HG02588 (cell line): ENCODE results near the gene IL17B.

ENCODE experiments used
- ATAC-seq: cut with Tn5 transposase; IDR thresholded peaks from one replicate; pipeline ENCODE4 v1.9.1; 2021; ENCODE audit warnings: mild to moderate bottlenecking, moderate library complexity; ENCODE audit not compliant: unreplicated experiment

IL17B gene

GRCh38 chr5:149380466-149381121, 1.5 kb upstream of the IL17B start:
- no peak for ATAC-seq

- no peak for ATAC-seq
These were observed 804 bp upstream of the IL17B start for GRCh38 chr5:149379818-149380374.

GRCh38 chr5:149378241-149378820, 761 bp downstream of the IL17B start:
- ATAC-seq = no peak

GRCh38 chr5:149376711-149377447, 2.2 kb downstream of the IL17B start:
- no peak for ATAC-seq

- no peak for ATAC-seq
These were observed 3.0 kb downstream of the IL17B start for GRCh38 chr5:149376104-149376503.

- no peak for ATAC-seq
These were observed 3.7 kb downstream of the IL17B start for GRCh38 chr5:149375434-149375833.

- ATAC-seq = no peak
These were observed 4.3 kb downstream of the IL17B start for GRCh38 chr5:149374801-149375200.

GRCh38 chr5:149374303-149374702, 4.8 kb downstream of the IL17B start:
- ATAC-seq = no peak

- ATAC-seq = no peak
These were observed 6.2 kb downstream of the IL17B start for GRCh38 chr5:149372932-149373331.

- no peak for ATAC-seq
These were observed 6.9 kb downstream of the IL17B start for GRCh38 chr5:149372076-149372795.

- peak; percentile 68 for ATAC-seq
These were observed 7.7 kb downstream of the IL17B start for GRCh38 chr5:149371296-149371962.

GRCh38 chr5:149370878-149371277, 8.2 kb downstream of the IL17B start:
- ATAC-seq = no peak

- ATAC-seq = no peak
These were observed 11.0 kb downstream of the IL17B start for GRCh38 chr5:149367972-149368645.

GRCh38 chr5:149367249-149367971, 11.7 kb downstream of the IL17B start:
- ATAC-seq = peak; percentile 78

- ATAC-seq = no peak
These were observed 12.8 kb downstream of the IL17B start for GRCh38 chr5:149366169-149366729.

GRCh38 chr5:149365418-149365817, 13.7 kb downstream of the IL17B start:
- no peak for ATAC-seq

GRCh38 chr5:149364719-149365118, 14.4 kb downstream of the IL17B start:
- no peak for ATAC-seq

GRCh38 chr5:149363936-149364335, 15.2 kb downstream of the IL17B start:
- no peak for ATAC-seq

GRCh38 chr5:149363358-149363757, 15.7 kb downstream of the IL17B start:
- no peak for ATAC-seq
